HG03095 (cell line): ENCODE measurements around the gene SPATA33.

Experiments used
- ATAC-seq: cut with Tn5 transposase; IDR thresholded peaks from one replicate; pipeline ENCODE4 v1.9.1; 2021; ENCODE audit warnings: moderate library complexity; ENCODE audit not compliant: unreplicated experiment

Gene SPATA33

GRCh38 chr16:89706518-89707260 lies 49.1 kb downstream of the SPATA33 start:
- ATAC-seq = no peak

GRCh38 chr16:89707695-89708094 lies 50.1 kb downstream of the SPATA33 start:
- ATAC-seq = no peak

GRCh38 chr16:89708481-89708931 lies 50.9 kb downstream of the SPATA33 start:
- ATAC-seq = no peak

- no peak for ATAC-seq
Observed at GRCh38 chr16:89709166-89709565, 51.5 kb downstream of the SPATA33 start.

GRCh38 chr16:89709716-89710432 lies 52.2 kb downstream of the SPATA33 start:
- ATAC-seq = no peak

GRCh38 chr16:89710709-89711564 lies 53.3 kb downstream of the SPATA33 start:
- ATAC-seq = no peak

GRCh38 chr16:89711601-89712273 lies 54.1 kb downstream of the SPATA33 start:
- ATAC-seq = no peak

- no peak for ATAC-seq
Observed at GRCh38 chr16:89712274-89712781, 54.7 kb downstream of the SPATA33 start.

- ATAC-seq = no peak
Observed at GRCh38 chr16:89716493-89716892, 58.9 kb downstream of the SPATA33 start.

GRCh38 chr16:89716916-89717687 lies 59.5 kb downstream of the SPATA33 start:
- ATAC-seq = no peak

- no peak for ATAC-seq
Observed at GRCh38 chr16:89717688-89718505, 60.3 kb downstream of the SPATA33 start.
